ENCODE measurements around the gene SH3BGRL2.
"Not testable (repeated sequence)": the region's sequence is repeated elsewhere in the genome, so short reads cannot be mapped to it uniquely, and the experiment has no call there.

SH3BGRL2 gene

GRCh38 chr6:79731471-79731870 lies 100.3 kb downstream of the SH3BGRL2 start:
- DNase-seq (ENCODE audit: low read depth, low spot score), result no peak
- no peak overlapping the region for H3K27ac ChIP-seq

- DNase-seq (ENCODE audit: low read depth, low spot score), result no peak
- H3K27ac ChIP-seq, result no peak overlapping the region
Measured at GRCh38 chr6:79733388-79733787, 102.3 kb downstream of the SH3BGRL2 start.

- H3K27ac ChIP-seq, result no peak overlapping the region
- DNase-seq (ENCODE audit: low read depth, low spot score), result no peak
Measured at GRCh38 chr6:79734374-79734773, 103.2 kb downstream of the SH3BGRL2 start.

- no peak overlapping the region for H3K27ac ChIP-seq
- DNase-seq (ENCODE audit: low read depth, low spot score), result no peak
Measured at GRCh38 chr6:79735183-79735582, 104.1 kb downstream of the SH3BGRL2 start.

GRCh38 chr6:79737172-79737571 lies 106.0 kb downstream of the SH3BGRL2 start:
- no peak for DNase-seq (ENCODE audit: low read depth, low spot score)
- no peak overlapping the region for H3K27ac ChIP-seq

- no peak overlapping the region for H3K27ac ChIP-seq
- DNase-seq (ENCODE audit: low read depth, low spot score), result no peak
Measured at GRCh38 chr6:79742030-79742429, 110.9 kb downstream of the SH3BGRL2 start.

GRCh38 chr6:79745282-79745681 lies 114.2 kb downstream of the SH3BGRL2 start:
- not testable (repeated sequence) for H3K27ac ChIP-seq; DNase-seq (ENCODE audit: low read depth, low spot score)

GRCh38 chr6:79746325-79746724 lies 115.2 kb downstream of the SH3BGRL2 start:
- not testable (repeated sequence) for DNase-seq (ENCODE audit: low read depth, low spot score); H3K27ac ChIP-seq

GRCh38 chr6:79750806-79751205 lies 119.7 kb downstream of the SH3BGRL2 start:
- H3K27ac ChIP-seq, result no peak overlapping the region
- no peak for DNase-seq (ENCODE audit: low read depth, low spot score)
